Colon (tissue), 2 donors: ENCODE data around the gene SLC9A1.

ENCODE experiments used
- FAIRE-seq: peaks from 2 replicates; lab custom pipeline; 2012; peaks lifted over from hg19 to GRCh38; lab: Jason Lieb, UNC
- donor health status: control.
- donor health status: control.

SLC9A1 gene

DNA sequence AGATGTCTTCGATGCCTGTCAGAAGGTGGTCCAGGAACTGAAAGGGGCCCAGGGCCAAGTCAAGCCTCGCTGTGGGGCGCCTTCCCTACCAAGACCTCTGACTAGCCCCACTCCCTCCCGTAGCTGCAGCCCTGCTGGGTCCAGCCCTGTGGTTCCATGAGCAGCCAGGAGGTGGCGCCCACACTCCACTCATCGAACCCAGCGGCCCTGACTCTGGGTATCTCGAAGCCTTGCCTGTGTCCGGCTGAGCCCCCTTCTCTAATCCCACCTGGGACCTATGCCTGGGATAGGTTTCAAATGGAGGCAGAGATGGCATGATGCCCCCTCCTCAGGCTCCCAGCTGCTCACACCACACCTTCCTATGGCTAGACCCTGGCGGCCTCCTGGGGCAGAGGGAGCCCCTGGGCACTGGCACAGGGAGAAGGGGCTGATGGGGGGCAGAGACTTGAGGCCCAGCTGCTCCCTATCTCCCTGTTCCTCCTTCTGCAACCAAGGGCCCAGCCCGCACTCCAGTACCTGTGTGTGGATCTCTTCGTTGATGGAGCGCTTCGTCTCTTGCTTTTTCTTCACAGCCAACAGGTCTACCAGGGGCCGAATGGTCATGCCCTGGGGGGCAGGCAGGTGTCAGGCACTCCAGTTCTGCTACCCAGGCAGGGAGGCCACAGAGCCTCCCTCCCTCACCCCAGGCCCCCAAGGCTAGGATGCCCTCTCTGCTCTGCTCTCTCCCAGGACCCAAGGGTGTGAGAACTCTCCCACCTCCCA lies 52.0 kb downstream of the SLC9A1 start:
- FAIRE-seq, result no peak

DNA sequence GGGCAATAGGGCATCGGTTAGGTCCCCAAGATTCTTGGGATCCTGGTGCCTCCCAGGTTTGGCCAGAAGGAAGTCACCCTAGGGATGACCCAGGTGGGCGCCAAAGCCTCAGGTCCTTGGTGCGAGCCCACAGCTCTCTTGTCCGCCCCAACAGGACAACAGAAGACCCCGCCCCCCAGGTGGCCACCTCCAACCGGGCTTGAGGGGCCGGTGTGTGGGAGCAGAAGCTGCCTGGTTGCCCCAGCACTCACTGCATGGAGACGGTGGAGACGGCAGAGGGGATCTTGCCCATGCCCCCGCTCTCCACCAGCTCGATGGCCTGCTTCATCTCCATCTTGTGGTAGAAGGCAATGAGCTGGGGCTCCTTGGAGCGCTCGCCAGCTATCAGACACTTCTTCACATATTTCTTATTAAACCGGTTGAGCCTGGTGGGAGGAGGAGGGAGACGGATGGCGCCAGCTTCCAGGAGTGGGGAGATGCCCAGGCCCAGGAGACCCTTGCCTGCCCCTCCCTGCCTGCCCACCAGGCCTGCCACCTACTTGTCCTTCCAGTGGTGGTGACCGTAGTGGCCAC lies 52.7 kb downstream of the SLC9A1 start:
- no peak for FAIRE-seq

DNA sequence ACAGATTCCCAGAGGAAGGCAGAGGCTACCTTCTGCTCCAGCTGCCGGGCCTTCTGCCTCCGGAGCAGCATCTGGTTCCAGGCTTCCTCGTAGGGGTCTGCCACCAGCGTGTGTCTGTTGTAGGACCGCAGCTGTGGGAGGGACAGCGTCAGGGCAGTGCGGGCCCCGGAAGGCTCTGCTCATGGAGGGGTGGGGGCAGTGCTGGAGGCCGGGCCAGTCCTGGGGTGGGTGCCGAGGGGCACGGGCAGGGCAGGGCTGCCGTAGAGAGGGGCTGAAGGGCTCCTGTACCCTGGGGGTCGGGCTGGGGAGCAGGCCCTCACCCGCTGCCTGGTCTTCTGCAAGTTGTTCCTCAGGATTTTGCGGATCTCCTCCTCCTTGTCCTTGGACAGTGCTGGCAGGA lies 53.2 kb downstream of the SLC9A1 start:
- no peak for FAIRE-seq

DNA sequence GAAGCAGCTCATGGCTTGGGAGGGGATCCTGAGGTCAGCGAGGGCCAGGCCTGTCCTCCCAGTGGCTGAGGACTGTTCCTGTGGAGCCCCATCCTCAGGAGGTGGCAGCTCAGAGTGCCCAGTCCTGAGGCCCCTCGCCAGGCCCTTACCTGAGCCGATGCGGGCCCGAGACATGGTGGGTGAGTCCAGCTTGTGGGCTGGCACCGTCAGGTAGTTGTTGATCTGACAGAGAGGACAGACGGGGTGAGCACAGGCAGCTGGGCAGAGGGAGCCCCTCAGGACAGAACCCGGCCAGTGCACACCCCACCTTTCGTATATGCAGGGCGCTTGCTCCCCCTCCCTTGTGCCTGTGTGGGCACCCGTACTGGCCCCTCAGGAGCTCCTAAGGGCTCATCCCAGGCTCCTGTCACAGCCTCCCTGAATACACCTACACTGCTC lies 53.9 kb downstream of the SLC9A1 start:
- no peak for FAIRE-seq

DNA sequence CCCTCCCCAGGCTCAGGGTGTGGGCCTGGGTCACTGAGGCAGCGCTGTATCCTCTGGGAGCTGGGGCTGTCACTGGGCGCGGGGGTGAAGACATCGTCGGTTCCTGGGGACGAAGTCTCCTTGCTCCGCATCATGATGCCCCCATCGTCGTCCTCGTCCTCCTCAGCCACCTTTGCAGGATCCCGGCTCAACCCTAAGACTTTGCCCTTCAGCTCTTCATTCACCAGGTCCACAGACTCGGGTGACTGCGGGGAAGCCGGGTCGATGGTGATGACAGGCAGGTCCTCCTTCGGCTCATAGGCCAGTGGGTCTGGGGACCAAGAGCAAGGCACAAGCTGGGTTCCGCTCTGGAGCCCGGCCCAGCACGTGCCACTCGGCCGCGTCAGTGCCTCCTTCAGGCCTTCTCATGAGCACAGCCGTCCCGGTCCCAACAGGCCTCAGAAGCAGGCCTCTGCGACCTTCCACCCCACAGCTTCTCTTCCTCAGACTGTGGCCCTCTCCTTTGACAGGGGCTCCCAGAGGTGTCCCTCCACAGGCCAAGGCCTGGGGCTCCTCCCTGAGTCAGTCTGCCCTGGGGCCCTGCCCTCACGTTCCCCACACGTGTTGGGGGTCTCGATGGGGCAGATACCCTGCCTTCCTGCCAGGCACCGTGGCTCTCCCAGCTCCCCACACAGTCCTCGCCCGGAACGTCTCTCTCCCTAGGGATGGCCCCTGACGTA lies 54.4 kb downstream of the SLC9A1 start:
- no peak for FAIRE-seq

DNA sequence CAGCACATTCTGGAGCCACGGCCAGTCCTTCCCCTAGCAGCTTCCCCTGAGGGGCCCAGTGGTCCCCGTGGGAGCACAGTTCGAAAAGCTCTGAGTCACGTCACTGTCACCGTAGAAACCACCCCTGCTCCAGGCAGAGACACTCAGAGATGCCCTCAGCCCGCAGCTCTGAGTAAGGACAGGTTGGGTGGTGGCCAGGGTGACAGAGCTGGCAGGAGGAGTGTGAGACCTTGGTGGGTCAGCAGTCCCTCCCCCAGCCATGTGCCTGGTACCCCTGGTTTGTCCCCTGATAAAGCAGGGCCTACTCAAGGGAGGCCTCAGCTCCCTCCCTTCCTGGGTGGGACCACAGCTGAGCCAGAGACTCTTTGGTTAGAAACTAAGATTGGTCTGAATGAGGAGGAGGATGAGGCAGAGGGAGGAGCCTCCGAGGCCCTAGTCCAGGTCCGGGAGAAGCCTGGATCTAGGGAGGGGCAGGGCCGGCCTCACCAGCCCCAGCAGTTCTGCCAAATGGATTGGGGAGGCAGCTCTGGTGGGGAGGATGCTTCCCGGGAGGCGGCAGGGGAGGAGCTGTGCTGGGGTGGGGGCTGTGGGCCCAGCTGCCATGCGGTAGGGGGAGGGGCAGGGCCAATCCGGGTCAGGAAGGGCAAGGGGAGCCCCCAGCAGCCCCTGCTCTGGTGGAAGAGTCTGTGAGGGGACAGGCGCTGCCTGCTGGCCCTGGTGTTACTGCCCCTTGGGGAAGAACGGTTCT lies 55.2 kb downstream of the SLC9A1 start:
- FAIRE-seq, result no peak

DNA sequence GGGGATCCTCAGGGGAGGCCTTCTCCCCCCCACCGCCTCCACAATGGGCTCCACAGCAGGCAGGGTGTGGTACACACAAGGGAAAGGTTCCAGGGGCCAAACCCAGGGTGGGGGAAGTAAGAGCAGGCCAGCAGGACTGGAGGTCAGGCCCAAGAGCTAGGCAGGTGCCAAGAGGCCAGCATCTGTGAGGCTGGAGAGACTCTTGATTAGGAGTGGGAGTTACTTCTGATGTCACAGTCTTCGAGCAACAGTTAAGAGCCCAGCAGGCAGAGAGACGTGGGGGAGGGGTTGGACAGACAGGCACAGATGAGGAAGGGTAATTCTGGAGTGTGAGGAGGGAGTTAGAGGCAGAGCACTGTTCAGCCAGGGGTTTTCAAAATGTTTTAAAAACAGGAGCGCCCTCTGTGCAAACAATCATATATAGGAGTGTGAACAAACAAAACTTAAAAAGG lies 55.8 kb downstream of the SLC9A1 start:
- FAIRE-seq, result no peak

DNA sequence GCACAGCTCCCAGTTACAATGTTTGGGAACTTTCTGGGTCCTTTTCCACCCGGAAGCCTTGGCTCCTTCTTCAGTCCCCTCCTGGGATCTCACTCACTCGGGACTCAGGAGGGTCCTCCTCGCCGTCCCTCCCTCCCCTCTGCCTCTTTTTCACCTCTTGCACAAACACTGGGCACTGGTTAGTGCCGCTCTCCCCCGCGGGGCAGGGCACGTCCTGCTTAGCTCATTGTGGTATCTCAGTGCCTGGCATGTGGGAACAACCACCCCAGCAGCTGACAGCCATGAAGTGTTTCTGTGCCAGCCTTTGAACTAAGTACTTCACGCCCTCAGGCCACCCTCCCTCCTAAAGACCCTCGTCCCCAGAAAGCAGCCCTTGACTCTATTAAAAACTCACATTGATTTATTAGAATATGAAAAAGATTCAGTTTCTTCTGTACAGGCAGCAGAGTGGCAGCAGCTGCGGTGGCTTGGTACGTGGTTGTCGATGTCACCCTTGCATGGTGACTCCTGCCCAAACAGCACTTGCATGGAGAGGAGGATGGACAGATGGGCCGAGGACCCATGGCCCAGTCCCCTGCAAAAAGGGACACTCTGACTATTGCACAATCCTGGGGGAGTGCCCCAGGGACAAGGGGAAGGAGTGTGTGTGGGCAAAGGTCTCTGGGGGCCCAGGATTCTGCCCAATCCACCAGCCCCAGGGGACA lies 56.3 kb downstream of the SLC9A1 start:
- FAIRE-seq, result no peak

DNA sequence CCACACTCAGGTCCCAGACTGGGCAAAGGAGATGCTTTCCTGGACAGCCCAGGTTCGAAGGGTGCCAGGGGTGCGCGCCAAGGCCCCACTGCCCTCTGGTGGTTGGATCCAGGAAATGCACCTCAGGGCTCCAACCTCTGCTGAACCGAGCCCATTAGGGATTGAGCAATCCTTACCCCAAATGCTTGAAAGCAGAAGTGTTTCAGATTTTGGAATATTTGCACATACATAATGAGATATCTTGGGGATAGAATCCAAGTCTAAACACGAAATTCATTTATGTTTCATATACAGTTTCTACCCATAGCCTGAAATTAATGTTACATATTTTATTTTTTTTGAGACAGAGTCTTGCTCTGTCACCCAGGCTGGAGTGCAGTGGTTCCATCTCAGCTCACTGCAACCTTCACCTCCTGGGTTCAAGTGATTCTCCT lies 57.4 kb downstream of the SLC9A1 start:
- FAIRE-seq, result no peak

DNA sequence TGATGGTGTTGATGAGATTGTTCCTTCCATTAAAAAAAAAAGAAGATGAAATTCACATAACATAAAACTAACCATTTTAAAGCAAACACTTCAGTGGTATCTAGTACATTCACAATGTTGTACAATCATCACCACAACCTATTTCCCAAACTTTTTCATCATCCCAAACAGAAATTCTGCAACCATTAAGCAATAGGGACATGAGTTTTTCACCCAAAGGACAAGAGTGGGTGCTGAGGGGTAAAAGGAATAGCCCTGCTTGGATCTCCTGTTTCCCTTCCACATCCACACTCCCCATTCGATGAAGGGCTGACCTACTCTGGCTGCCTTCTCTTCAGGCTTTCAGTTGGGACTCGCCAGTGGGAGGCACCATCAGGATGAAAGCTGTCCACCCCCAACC lies 59.3 kb downstream of the SLC9A1 start:
- no peak for FAIRE-seq

DNA sequence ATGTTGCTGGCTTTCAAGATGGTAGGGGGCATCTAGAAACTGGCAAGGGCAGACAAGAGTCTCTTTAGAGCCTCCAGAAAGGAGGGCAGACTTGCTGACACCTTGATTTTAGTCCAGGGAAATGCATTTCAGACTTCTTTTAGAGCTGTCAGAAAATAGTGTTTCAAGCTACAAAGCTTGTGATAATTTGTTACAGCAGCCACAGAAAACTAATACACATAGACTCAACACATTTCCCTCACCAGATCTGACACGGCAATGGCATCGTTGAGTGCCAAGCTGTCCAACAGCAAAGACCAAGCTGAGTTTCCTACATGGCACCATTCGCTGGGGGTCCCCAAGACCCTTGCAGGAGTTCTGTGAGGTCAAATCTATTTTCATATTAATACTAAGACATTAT lies 62.0 kb downstream of the SLC9A1 start:
- FAIRE-seq, result no peak

DNA sequence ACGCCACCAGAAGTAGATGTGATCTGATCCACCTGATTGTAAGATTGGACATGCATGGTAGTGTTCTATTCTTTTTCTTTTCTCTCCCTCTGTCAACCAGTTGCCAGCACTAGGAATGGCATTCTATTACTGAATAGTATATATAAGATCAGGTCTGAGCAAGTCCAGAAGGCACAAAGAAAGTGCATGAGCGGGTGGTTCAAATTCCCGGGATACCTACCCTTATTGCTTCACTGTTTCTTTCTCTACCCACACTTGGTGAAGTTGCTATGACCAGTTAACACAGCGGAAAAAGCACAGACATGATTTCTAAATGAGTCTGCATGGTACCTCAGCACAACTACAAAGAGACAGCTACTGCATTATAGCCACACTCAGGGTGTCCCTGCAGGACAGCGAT lies 64.0 kb downstream of the SLC9A1 start:
- FAIRE-seq, result no peak

DNA sequence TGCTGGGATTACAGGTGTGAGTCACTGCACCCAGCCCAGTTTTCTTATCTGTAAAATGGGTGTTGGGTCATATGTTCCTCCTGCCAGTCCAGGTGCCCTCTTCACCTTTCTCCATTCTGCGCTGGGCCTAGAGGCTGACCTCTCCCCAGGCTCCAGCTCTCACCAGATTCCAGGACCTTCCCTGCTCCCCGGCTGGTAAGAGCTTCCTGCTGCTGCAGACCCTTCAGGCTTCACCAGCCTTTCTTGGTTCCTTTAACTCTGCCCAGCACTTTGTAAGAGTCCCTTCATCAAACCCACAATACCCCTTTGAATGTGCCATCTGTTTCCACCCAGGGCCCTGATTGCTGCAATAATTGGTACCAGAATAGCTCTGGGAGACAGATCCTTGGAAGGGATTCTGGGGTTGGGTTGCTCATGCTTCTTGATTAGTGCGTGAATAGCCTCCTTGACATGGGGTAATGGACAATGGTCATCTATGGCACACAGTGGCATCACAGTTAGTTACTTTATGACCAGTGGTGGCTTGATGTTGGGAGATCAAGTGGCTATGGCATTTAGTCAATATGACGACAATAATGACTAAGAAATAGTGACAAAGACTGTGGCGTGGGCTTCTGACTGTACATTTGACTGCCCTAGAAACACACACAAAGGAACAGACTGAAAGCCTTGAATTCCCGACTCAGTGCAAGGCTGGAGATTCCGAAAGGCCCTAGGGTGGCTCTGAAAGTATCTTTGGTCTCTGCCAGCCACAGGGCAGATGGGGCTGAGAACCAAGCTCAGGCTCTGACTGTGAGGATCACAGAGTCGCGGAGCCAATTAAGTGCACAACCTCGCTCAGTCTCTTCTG lies 67.3 kb downstream of the SLC9A1 start:
- no peak for FAIRE-seq

DNA sequence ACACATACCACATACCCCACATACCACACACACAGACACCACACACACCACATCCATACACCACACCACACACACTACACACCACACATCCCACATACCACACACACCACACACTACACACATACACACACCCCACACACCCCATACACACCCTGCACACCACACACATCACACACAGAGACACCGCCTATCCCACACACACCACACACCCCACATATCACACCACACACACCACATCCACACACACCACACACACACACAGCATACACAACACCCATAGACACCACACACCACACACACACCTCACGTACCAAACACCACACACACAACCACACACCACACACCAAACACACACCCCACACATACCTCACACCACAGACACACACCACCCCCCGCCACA lies 68.3 kb downstream of the SLC9A1 start:
- FAIRE-seq, result no peak

DNA sequence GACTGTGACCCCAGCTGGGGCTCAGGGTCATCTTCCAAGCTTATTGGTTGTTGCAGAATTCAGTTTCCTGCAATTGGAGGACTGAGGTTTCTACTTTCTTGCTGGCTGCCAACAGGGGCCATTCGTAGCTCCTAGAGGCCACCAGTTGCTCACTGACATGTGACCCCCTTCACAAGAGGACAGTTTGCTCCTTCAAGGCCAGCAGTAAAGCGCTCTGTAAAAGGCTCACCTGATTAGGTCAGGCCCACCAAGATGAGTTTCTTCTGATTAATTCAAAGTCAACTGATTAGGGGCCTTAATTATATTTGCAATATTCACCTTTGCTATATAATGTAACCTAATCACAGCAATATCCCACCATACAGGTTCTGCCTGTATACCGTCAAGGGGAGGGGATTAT lies 68.9 kb downstream of the SLC9A1 start:
- no peak for FAIRE-seq

DNA sequence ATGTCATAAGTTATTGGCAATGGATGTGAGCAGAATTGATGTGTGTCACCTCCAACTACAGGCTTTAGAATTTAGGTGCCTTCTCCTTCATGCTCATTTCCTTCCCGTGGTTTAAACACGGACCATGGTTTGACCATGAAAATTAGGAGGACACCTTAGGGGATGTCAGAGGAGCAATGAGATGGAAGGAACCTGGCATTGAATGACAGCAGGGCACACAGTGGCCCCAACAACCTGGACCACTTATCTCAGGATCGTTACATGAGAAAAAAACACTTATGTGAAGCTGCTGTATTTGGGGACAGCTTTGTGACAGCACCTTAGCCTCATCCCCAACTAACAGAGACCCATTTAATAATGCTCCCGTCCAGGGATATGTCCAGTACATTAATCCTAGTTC lies 70.8 kb downstream of the SLC9A1 start:
- no peak for FAIRE-seq

DNA sequence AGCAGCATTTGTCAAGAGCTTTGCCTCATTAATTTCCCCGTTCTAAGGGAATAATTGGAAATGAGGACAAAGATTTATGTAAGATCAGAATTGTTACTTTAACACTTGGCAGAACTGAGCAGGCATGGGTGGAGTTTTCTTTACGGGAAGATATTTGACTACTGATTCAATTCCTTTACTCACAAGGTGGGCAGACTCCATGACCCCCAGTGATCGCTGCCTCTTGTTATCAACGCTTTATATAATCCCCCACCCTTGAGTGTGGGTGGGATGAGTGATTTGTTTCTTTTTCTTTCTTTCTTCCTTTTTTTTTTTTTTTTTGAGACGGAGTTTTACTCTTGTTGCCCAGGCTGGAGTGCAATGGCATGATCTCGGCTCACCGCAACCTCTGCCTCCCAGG lies 77.0 kb downstream of the SLC9A1 start:
- no peak for FAIRE-seq

DNA sequence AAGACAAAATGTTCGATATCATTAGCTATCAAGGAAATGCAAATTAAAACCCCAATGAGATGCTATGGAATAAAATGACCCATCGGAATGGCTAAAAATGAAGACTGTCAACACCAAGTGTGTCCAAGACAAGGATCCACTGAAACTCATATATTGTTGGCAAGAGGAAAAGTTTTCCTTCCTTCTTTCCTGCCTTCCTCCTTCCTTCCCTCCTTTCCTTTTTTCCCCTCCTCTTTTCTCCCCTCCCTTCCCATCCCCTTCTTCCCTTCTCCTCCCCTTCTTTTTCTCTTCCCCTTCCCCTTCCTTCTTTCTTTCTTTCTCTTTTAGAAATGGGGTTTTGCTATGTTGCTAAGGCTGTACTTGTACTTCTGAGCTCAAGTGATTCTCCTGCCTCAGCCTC lies 78.1 kb downstream of the SLC9A1 start:
- no peak for FAIRE-seq

DNA sequence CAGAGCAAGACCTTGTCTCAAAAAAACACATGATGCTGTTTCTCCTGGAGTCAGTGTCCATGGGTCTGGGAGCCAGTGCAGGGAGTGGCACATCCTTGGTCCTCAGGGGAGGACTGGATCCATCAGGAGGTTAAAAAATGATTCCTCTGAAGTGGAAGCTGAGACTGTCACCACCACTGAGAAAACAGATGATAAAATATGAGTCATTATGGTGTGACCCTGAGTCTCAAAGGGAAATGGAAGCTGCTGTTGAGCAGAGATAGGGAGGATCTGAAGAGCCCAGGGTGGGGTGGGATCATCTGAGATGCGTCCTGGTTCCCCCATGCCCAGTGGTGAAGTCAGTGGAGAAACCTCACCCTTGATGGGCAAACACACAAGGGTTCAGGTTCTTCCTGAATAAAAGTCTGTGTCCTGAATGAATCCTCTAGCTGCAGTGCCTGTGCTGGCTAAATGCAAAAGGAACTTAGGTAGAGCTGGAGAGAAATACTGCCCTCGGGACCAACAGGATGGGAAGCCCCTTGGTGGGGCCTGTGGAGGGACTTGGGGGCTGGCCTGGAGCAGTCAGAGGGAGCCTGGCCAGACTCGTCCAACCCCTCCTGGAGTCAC lies 80.6 kb downstream of the SLC9A1 start:
- FAIRE-seq, result no peak

DNA sequence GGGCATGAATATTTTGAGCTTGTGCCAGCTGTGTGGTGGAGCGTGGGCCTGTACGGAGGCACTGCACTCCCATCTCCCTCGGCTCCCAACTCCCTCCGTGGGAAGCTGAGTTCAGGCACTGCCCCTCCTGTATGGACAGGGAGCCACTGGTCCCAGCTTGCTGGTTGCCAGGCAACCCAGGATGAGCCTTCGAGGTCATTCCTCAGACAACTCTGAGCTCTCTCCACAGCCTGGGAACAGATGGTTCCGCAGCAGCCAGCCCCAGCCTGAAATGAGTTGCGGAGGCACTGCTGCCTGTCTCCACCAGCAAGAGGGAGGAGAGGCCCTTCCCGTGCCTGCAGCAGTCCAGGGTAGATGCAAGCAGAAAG lies 83.9 kb downstream of the SLC9A1 start:
- FAIRE-seq, result no peak
